Measurements from ENCODE around the gene CHURC1.
A peak's percentile ranks its signal among the peaks of the same experiment; 100 is the strongest.

CHURC1 gene

GRCh38 chr14:64914237-64915028 is at the start of gene CHURC1:
TSS of gene CHURC1 (plus strand) at chr14:64914455. CDS start at chr14:64914496, 41 bp downstream.
- peak; percentile 96 for DNase-seq (ENCODE audit: low read depth)

- no peak for DNase-seq (ENCODE audit: low read depth)
These were observed 49.1 kb upstream of the CHURC1 start for GRCh38 chr14:64865109-64865508.

- no peak for DNase-seq (ENCODE audit: low read depth)
These were observed 48.3 kb upstream of the CHURC1 start for GRCh38 chr14:64865992-64866391.

- DNase-seq (ENCODE audit: low read depth) = no peak
These were observed 47.1 kb upstream of the CHURC1 start for GRCh38 chr14:64867182-64867581.

- no peak for DNase-seq (ENCODE audit: low read depth)
These were observed 45.9 kb upstream of the CHURC1 start for GRCh38 chr14:64868379-64868778.

GRCh38 chr14:64868841-64869240 is 45.4 kb upstream of the CHURC1 start:
- no peak for DNase-seq (ENCODE audit: low read depth)

- DNase-seq (ENCODE audit: low read depth) = no peak
These were observed 44.1 kb upstream of the CHURC1 start for GRCh38 chr14:64870160-64870559.

- DNase-seq (ENCODE audit: low read depth) = no peak
These were observed 42.9 kb upstream of the CHURC1 start for GRCh38 chr14:64871344-64871743.

GRCh38 chr14:64873506-64874219 is 40.6 kb upstream of the CHURC1 start:
- DNase-seq (ENCODE audit: low read depth) = peak; percentile 61

- DNase-seq (ENCODE audit: low read depth) = peak; percentile 13
These were observed 38.9 kb upstream of the CHURC1 start for GRCh38 chr14:64875350-64875749.

- no peak for DNase-seq (ENCODE audit: low read depth)
These were observed 36.4 kb upstream of the CHURC1 start for GRCh38 chr14:64877846-64878245.

GRCh38 chr14:64878837-64879634 is 35.2 kb upstream of the CHURC1 start:
- DNase-seq (ENCODE audit: low read depth) = no peak

- no peak for DNase-seq (ENCODE audit: low read depth)
These were observed 34.5 kb upstream of the CHURC1 start, which contains the start of gene SPTB for GRCh38 chr14:64879635-64880220. TSS of gene SPTB (minus strand) at chr14:64879907. CDS start at chr14:64823094, 56,813 bp downstream.

- DNase-seq (ENCODE audit: low read depth) = no peak
These were observed 33.8 kb upstream of the CHURC1 start for GRCh38 chr14:64880221-64881121.

- no peak for DNase-seq (ENCODE audit: low read depth)
These were observed 28.7 kb upstream of the CHURC1 start for GRCh38 chr14:64885559-64885958.

GRCh38 chr14:64889352-64889751 is 24.9 kb upstream of the CHURC1 start:
- DNase-seq (ENCODE audit: low read depth) = no peak

GRCh38 chr14:64891173-64891838 is 22.9 kb upstream of the CHURC1 start:
- DNase-seq (ENCODE audit: low read depth) = no peak

GRCh38 chr14:64891839-64892375 is 22.3 kb upstream of the CHURC1 start:
- peak; percentile 70 for DNase-seq (ENCODE audit: low read depth)

GRCh38 chr14:64899958-64900357 is 14.3 kb upstream of the CHURC1 start:
- peak; percentile 94 for DNase-seq (ENCODE audit: low read depth)

- DNase-seq (ENCODE audit: low read depth) = peak; percentile 22
These were observed 8.2 kb upstream of the CHURC1 start for GRCh38 chr14:64906022-64906421.

All from amniotic epithelial cell (primary cell).